SK-N-SH (cell line): ENCODE results near the gene DRAP1.

Source experiments
- CHD2 ChIP-seq: fragments of 150-350 bp; IDR thresholded peaks from 2 replicates; pipeline ENCODE4 v1.6.1; 2018; ENCODE audit warnings: low read length; ENCODE audit not compliant: partially characterized antibody
- CTCF ChIP-seq: fragments of 200-600 bp; sonication (generic); IDR thresholded peaks from 2 replicates; pipeline ENCODE4 v1.6.1; 2017; ENCODE audit warnings: antibody characterized with exemption, mild to moderate bottlenecking, moderate library complexity
- EP300 ChIP-seq, 2 experiments: IDR thresholded peaks; 2 replicates each; pipeline versions ENCODE4 v1.4.0 to v1.6.1; 2012; ENCODE audit warnings: borderline replicate concordance in 1 of 2, low read depth in 1 of 2, low read length in 1 of 2
- GATA2 ChIP-seq: sonication (generic); formaldehyde crosslinking; IDR thresholded peaks from 2 replicates; pipeline ENCODE4 v1.5.0; 2020; ENCODE audit warnings: mild to moderate bottlenecking, missing genetic modification reagents
- JUND ChIP-seq: IDR thresholded peaks from 2 replicates; pipeline ENCODE4 v1.4.0; 2012
- MEF2A ChIP-seq: IDR thresholded peaks from 2 replicates; pipeline ENCODE4 v1.4.0; 2012; ENCODE audit warnings: low read depth, borderline replicate concordance
- MXI1 ChIP-seq: IDR thresholded peaks from 2 replicates; pipeline ENCODE4 v1.6.1; 2012; ENCODE audit warnings: mild to moderate bottlenecking, low read depth, low read length, improper control_type of control experiment
- NRF1 ChIP-seq: IDR thresholded peaks from 2 replicates; pipeline ENCODE4 v1.6.1; 2012; ENCODE audit warnings: low read depth, mild to moderate bottlenecking, low read length
- PBX3 ChIP-seq: IDR thresholded peaks from 2 replicates; pipeline ENCODE4; 2012
- RCOR1 ChIP-seq: fragments of 150-350 bp; IDR thresholded peaks from 2 replicates; pipeline ENCODE4 v1.6.1; 2017; ENCODE audit warnings: antibody characterized with exemption, low read length
- TEAD4 ChIP-seq: IDR thresholded peaks from 2 replicates; pipeline ENCODE4 v1.4.0; 2012; ENCODE audit warnings: mild to moderate bottlenecking, borderline replicate concordance; ENCODE audit not compliant: insufficient read depth

GRCh38 chr11:65869643-65870306 is 49.5 kb upstream of the DRAP1 start:
- no peak for TF ChIP-seq CTCF
- no peak for TF ChIP-seq MXI1
- no peak for TF ChIP-seq PBX3
- no peak for TF ChIP-seq MEF2A
- no peak for TF ChIP-seq GATA2 (CRISPR knock-in tag)
- no peak for TF ChIP-seq EP300 (IDR thresholded peaks at IDR 0.05; ENCODE audit: borderline replicate concordance in 1 of 2, low read depth in 1 of 2, low read length in 1 of 2)
- no peak for TF ChIP-seq NRF1
- TF ChIP-seq RCOR1, result no peak
- TF ChIP-seq TEAD4, result no peak
- TF ChIP-seq JUND, result no peak
- TF ChIP-seq CHD2, result no peak
